NCI-H1417 (cell line): ENCODE data around the gene ADAMTSL1.

Experiments
- DNase-seq, 3 experiments: peaks; one replicate each; lab custom pipeline; 2025; lab: John Stamatoyannopoulos, UW

Gene ADAMTSL1

GRCh38 chr9:18660001-18660400, 186.0 kb downstream of the ADAMTSL1 start:
- no peak for DNase-seq

- DNase-seq = no peak
Observed at GRCh38 chr9:18662320-18662719, 188.4 kb downstream of the ADAMTSL1 start.

- DNase-seq = no peak
Observed at GRCh38 chr9:18665947-18666346, 192.0 kb downstream of the ADAMTSL1 start.

- no peak for DNase-seq
Observed at GRCh38 chr9:18666348-18666747, 192.4 kb downstream of the ADAMTSL1 start.

- no peak for DNase-seq
Observed at GRCh38 chr9:18666986-18667772, 193.2 kb downstream of the ADAMTSL1 start.

GRCh38 chr9:18668944-18669343, 195.0 kb downstream of the ADAMTSL1 start:
- peak in 1 of 3 experiments; percentile 36 for DNase-seq

- no peak for DNase-seq
Observed at GRCh38 chr9:18672706-18673105, 198.8 kb downstream of the ADAMTSL1 start.

DNA sequence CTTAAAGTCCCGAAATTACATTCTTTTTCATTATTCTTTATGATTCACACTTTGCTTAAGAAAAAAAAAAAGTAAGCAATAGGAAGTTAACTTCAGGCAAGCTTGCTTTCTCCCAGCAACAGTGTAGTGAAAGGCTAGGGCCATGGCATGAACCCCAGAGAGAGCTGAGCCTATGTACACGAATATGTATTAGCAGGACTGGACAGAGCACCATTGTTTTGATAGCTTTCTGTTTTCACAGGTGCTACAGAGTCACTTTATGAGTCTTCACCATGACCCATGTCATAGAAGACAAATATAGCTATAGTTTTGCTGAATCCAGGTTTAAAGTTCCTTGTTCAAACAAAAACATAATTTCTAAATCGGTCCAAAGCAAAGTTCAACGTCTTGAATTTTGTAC, 199.2 kb downstream of the ADAMTSL1 start:
- DNase-seq = no peak

- peak in 1 of 3 experiments; percentile 20 for DNase-seq
Observed at GRCh38 chr9:18675332-18675731, 201.4 kb downstream of the ADAMTSL1 start.

DNA sequence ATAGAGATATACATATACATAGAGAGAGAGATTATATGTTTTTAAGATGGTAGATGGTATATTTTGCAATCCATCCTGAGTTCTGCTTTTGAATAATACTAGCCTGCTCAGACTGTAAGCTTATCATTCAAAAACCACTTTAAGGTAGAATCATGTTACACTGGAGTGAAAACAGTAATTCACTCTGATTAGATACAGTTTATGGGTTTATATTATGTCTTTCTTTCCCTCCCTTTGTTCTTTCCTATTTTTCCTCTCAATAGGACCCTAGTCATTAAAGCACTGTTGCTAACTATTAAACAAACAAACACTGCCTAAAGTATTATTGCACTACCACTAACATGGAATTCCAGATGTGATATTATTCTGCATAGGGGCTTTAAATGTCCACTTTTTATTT, 202.0 kb downstream of the ADAMTSL1 start:
- DNase-seq = peak in 1 of 3 experiments; percentile 67

DNA sequence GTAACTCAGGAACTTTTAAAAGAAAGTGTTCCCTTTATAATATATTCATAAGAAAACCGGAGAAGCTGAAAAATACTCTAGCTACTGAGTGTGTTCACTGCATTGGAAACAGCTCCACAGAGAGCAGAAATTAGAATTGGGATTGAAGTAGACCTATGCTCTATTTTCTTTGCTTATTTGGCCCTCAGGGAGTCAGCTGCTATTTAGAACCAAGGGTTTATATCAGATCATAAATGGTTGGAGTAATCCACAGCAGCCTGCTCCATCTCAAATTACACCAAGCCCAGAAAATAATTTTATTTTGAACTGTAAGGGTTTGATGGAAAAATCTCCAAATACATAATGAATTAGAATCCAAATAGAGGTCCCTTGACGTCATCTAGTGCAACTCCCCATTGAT, 202.6 kb downstream of the ADAMTSL1 start:
- peak in 1 of 3 experiments; percentile 26 for DNase-seq

DNA sequence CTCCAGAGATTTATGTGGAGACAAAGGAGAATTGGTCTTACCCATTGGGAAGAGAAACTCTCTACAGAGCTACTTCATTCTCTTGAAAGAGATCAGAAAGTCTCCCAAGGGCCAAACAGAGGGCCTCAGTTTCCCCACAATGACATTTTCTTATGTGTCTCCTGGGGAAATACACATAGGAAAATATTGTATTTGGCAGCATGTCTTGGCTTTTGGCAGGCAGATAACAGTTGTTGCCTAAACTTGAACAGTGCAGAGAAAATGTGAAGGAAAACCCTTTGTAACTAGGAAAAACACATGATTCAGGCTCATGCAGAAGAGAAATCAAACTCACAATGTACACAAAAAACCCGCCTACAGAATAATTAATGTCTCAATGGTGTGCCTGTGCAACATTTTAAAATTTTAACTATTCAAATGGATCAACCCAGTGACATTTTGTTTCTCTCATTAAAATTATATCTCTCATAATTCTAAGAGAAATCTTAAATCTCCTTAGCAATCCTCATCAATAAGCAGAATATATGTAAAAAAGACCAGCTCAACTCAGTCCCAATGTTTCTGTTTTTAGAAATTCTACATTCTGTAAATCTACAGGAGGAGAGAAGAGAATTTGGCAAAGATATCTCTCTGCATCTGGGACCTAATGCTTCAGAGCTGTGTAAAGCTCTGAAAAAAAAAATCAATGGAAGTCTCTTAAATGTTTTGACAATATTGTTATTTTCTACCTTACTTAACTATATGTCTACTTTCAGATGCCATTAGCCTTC, 205.1 kb downstream of the ADAMTSL1 start:
- DNase-seq = no peak

GRCh38 chr9:18682907-18683306, 209.0 kb downstream of the ADAMTSL1 start:
- no peak for DNase-seq

DNA sequence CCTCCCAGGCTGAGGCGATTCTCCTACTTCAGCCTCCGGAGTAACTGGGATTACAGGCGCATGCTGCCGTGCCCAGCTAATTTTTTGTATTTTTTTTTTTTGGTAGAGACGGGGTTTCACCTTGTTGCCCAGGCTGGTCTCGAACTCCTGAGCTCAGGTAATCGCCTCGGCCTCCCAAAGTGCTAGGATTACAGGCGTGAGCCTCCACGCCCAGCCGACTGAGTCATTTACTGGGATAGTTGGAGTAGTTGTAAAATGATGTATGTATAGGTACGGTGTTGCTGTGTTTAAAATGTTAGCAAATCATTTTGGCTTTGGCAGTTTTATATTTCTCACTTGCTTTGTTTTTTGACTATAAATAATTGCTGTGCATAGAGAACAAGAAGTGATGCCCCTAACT, 209.4 kb downstream of the ADAMTSL1 start:
- DNase-seq = no peak

DNA sequence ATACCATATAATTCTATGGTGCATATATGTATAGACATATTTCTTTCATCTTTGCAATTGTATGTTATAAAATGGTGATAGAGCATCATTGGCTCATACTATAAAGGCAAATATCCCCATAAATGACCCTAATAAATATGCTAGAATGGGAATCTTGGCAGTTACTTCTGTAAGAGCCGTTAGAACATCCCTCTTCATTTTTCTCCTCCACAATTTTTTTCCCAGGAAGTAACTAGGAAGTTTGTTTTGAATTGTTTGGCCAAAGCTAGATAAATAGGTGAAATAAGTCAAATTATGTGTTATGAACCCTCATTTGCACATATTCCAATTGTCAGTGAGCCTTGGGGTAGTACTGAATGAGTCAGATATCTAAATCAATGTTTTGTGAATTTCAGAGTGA, 209.9 kb downstream of the ADAMTSL1 start:
- DNase-seq = no peak

DNA sequence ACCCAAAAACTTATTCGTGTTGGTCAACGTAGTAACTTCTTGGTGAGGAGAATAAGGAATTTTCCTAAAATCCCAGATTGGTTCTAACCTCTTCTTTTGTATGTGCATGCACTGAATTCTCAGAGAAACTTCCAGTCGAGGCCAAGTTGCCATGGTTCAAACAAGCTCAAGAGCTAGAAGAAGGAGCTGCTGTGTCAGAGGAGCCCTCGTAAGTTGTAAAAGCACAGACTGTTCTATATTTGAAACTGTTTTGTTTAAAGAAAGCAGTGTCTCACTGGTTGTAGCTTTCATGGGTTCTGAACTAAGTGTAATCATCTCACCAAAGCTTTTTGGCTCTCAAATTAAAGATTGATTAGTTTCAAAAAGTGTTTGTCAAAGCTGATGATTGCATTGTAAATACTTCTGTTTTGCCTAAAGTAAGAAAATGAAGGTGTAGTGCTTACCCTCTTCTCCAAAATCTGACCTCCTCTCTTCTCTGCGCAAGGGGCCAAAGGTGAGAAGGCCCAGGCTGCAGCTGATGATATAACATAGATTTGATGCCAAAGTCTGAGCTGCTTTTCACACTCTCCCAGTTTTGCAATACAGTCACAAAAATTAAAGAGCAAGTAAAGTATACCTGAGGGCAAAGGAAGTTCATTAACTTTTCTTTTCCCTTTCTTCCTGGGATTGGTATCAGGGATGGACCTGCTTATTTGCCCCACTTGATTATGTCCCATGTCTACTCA, 210.8 kb downstream of the ADAMTSL1 start:
- DNase-seq = no peak

GRCh38 chr9:18688581-18689565, 214.9 kb downstream of the ADAMTSL1 start:
- DNase-seq = no peak

- DNase-seq = peak in 1 of 3 experiments; percentile 1
Observed at GRCh38 chr9:18689921-18690320, 216.0 kb downstream of the ADAMTSL1 start.

- no peak for DNase-seq
Observed at GRCh38 chr9:18692268-18692667, 218.3 kb downstream of the ADAMTSL1 start.

DNA sequence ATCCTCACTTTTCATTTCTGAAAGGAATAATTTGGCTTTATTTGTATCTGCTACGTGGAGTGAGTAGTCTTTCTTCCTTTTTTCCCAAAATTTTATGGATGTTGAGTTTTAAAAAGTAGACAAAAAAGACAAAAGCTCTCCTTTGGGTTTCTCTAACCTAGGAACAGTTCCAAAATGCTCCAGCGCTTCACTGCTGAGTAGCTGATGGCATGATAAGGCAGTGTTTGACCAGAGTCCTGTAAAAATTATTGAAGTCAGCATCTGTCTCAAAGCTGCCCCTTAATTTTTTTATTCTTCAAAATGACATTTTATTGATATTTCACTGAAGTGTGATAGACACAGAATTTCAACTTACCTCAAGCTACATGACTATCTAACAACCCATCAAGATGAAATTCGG, 219.0 kb downstream of the ADAMTSL1 start:
- no peak for DNase-seq

- DNase-seq = no peak
Observed at GRCh38 chr9:18694959-18695668, 221.2 kb downstream of the ADAMTSL1 start.
